ENCODE results near the gene STKLD1.

STKLD1 gene

GRCh38 chr9:133397370-133397769 is 21.2 kb downstream of the STKLD1 start:
- H3K9me2 ChIP-seq (replicated peaks; ENCODE audit: low read depth, low read length), result no peaks in the 10 kb centered on the region
- H3K4me1 ChIP-seq (ENCODE audit: insufficient read depth, low read length, poor library complexity, severe bottlenecking), result no peaks in the 10 kb centered on the region
- no peak overlapping the region for H3K4me2 ChIP-seq (ENCODE audit: low read depth, low read length, poor library complexity, severe bottlenecking)
- no peaks in the 10 kb centered on the region for H3K9me3 ChIP-seq (ENCODE audit: insufficient read depth, low read depth, low read length)
- H4K20me1 ChIP-seq (ENCODE audit: insufficient read depth, low read length, poor library complexity, severe bottlenecking), result no peaks in the 10 kb centered on the region
- no peaks in the 10 kb centered on the region for H3K27me3 ChIP-seq (ENCODE audit: insufficient read depth, low read length, poor library complexity, severe bottlenecking)
- no peaks in the 10 kb centered on the region for H3F3A ChIP-seq (ENCODE audit: low read depth)
- no peaks in the 10 kb centered on the region for H3K36me3 ChIP-seq (ENCODE audit: insufficient read depth, low read length)
- H2AFZ ChIP-seq (ENCODE audit: low read length), result no peak overlapping the region
- H3K79me2 ChIP-seq (ENCODE audit: insufficient read depth, low read length), result no peaks in the 10 kb centered on the region
- H3K9ac ChIP-seq (ENCODE audit: low read depth, low read length, poor library complexity, severe bottlenecking), result no peak overlapping the region
- TF ChIP-seq EZH2phosphoT487 (IDR thresholded peaks at IDR 0.05; ENCODE audit: borderline replicate concordance) (no peak), CTCF (conservative IDR thresholded peaks at IDR 0.05; ENCODE audit: low read length) (no peak)
- H3K4me3 ChIP-seq (ENCODE audit: low read length, poor library complexity, severe bottlenecking), result no peak overlapping the region

DNA sequence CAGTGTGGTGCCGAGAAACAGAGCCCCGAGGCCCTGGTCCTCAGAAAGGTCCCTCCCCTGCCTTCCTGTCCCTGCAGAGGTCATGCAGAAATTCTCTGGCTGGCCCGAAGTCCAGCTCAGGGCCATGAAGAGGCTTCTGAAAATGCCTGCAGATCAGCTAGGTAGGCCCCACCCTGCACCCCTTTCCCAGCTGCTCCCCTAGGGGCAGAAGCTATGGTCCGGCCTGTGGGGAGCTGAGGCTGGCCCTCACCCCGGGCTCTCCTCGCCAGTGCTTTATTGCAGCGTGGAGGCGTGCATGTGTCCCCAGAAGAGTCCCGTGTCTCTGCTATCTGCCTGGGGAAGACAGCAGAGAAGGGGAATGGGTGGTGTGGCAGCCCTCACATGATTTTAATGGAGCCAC is 21.7 kb downstream of the STKLD1 start:
- no peak overlapping the region for H2AFZ ChIP-seq (ENCODE audit: low read length)
- no peaks in the 10 kb centered on the region for H3K79me2 ChIP-seq (ENCODE audit: insufficient read depth, low read length)
- H3K4me2 ChIP-seq (ENCODE audit: low read depth, low read length, poor library complexity, severe bottlenecking), result no peak overlapping the region
- TF ChIP-seq EZH2phosphoT487 (IDR thresholded peaks at IDR 0.05; ENCODE audit: borderline replicate concordance) (no peak), CTCF (conservative IDR thresholded peaks at IDR 0.05; ENCODE audit: low read length) (no peak)
- no peaks in the 10 kb centered on the region for H3K4me1 ChIP-seq (ENCODE audit: insufficient read depth, low read length, poor library complexity, severe bottlenecking)
- no peaks in the 10 kb centered on the region for H3K36me3 ChIP-seq (ENCODE audit: insufficient read depth, low read length)
- no peaks in the 10 kb centered on the region for H3F3A ChIP-seq (ENCODE audit: low read depth)
- H3K9me2 ChIP-seq (replicated peaks; ENCODE audit: low read depth, low read length), result no peaks in the 10 kb centered on the region
- H3K27me3 ChIP-seq (ENCODE audit: insufficient read depth, low read length, poor library complexity, severe bottlenecking), result no peaks in the 10 kb centered on the region
- H3K9ac ChIP-seq (ENCODE audit: low read depth, low read length, poor library complexity, severe bottlenecking), result no peak overlapping the region
- no peaks in the 10 kb centered on the region for H4K20me1 ChIP-seq (ENCODE audit: insufficient read depth, low read length, poor library complexity, severe bottlenecking)
- no peak overlapping the region for H3K4me3 ChIP-seq (ENCODE audit: low read length, poor library complexity, severe bottlenecking)
- H3K9me3 ChIP-seq (ENCODE audit: insufficient read depth, low read depth, low read length), result no peaks in the 10 kb centered on the region

DNA sequence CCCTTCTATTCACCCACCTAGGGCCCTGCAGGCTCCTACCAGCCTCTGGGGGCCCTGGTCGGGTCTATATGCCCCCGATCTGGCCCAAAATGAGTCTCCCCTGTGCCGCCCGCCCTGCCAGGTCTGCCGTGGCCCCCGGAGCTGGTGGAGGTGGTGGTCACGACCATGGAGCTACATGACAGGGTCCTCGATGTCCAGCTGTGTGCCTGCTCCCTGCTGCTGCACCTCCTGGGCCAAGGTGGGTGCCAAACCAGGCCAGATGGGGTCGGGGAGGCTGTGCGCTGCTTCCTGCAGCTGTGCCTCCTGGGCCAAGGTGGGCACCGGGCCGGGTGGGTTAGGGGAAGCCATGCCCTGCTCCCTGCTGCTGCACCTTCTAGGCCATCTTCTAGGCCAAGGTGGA is 24.1 kb downstream of the STKLD1 start:
- no peaks in the 10 kb centered on the region for H3F3A ChIP-seq (ENCODE audit: low read depth)
- H3K9ac ChIP-seq (ENCODE audit: low read depth, low read length, poor library complexity, severe bottlenecking), result no peak overlapping the region
- TF ChIP-seq CTCF (conservative IDR thresholded peaks at IDR 0.05; ENCODE audit: low read length), result no peak
- no peak for TF ChIP-seq EZH2phosphoT487 (IDR thresholded peaks at IDR 0.05; ENCODE audit: borderline replicate concordance)
- no peaks in the 10 kb centered on the region for H3K9me2 ChIP-seq (replicated peaks; ENCODE audit: low read depth, low read length)
- H3K9me3 ChIP-seq (ENCODE audit: insufficient read depth, low read depth, low read length), result no peaks in the 10 kb centered on the region
- H3K4me3 ChIP-seq (ENCODE audit: low read length, poor library complexity, severe bottlenecking), result no peak overlapping the region
- no peaks in the 10 kb centered on the region for H3K4me1 ChIP-seq (ENCODE audit: insufficient read depth, low read length, poor library complexity, severe bottlenecking)
- H2AFZ ChIP-seq (ENCODE audit: low read length), result no peak overlapping the region
- no peak overlapping the region for H3K4me2 ChIP-seq (ENCODE audit: low read depth, low read length, poor library complexity, severe bottlenecking)
- H3K36me3 ChIP-seq (ENCODE audit: insufficient read depth, low read length), result peaks cover 7% of the 10 kb centered on the region; the same call in 1 of the 2 replicates
- no peaks in the 10 kb centered on the region for H4K20me1 ChIP-seq (ENCODE audit: insufficient read depth, low read length, poor library complexity, severe bottlenecking)
- H3K79me2 ChIP-seq (ENCODE audit: insufficient read depth, low read length), result no peaks in the 10 kb centered on the region
- H3K27me3 ChIP-seq (ENCODE audit: insufficient read depth, low read length, poor library complexity, severe bottlenecking), result no peaks in the 10 kb centered on the region

Measured in Loucy (cell line).